Measurements from ENCODE around the gene CFAP73.

CFAP73 gene

GRCh38 chr12:113149361-113150150 lies at the start of gene CFAP73:
CFAP73 (plus strand) TSS chr12:113149724; CDS start chr12:113149858, 134 bp downstream.
- FAIRE-seq (no peak), DNase-seq (ENCODE audit: insufficient read length, low spot score) (peak; percentile 98)
- TF ChIP-seq POLR2A (IDR thresholded peaks at IDR 0.05; ENCODE audit: low read depth, low read length) = no peak

DNA sequence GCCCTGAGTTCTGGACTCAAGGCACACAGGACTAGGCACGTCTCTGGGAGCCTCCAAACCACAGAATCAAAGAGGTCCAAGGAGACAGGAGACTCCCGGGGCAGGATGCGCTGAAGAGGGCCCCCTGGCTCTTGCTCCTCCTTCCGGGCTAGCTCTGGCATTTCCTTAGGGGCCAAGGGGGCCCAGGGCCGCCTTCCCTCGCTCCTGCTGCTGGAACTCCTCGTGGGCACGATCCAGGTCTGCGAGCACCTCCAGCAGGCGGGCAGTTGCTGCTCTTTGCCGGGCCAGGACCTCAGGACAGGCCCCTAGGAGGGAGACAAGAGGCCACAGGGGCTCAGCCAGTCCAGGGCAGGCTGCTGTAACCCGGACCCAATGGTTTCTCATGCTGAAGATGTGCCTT lies 49.8 kb upstream of the CFAP73 start:
- no peak for TF ChIP-seq POLR2A (IDR thresholded peaks at IDR 0.05; ENCODE audit: low read depth, low read length)
- FAIRE-seq = no peak
- no peak for DNase-seq (ENCODE audit: insufficient read length, low spot score)

DNA sequence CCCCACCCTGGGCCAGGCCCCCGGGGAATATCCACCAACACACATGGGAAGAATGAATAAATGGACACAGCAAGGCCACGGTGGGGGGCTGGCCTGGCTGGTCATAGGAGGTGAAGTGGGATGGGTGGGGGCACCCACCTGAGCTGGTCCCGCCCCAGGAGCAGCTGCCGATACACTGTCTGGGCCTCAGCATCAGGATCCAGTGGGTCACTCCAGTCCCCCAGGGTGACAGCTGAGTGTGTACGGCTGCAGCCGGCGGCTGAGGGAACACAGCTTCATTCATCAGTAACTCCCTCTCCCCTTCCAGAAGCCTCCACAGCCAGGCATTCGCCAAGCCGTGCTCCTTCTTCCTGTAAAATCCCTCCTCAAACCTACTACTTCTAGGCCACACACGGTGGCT lies 47.8 kb upstream of the CFAP73 start:
- FAIRE-seq (no peak), DNase-seq (ENCODE audit: insufficient read length, low spot score) (no peak)
- no peak for TF ChIP-seq POLR2A (IDR thresholded peaks at IDR 0.05; ENCODE audit: low read depth, low read length)

- no peak for FAIRE-seq
- no peak for TF ChIP-seq POLR2A (IDR thresholded peaks at IDR 0.05; ENCODE audit: low read depth, low read length)
- DNase-seq (ENCODE audit: insufficient read length, low spot score) = no peak
These were observed 46.7 kb upstream of the CFAP73 start for GRCh38 chr12:113102811-113103210.

DNA sequence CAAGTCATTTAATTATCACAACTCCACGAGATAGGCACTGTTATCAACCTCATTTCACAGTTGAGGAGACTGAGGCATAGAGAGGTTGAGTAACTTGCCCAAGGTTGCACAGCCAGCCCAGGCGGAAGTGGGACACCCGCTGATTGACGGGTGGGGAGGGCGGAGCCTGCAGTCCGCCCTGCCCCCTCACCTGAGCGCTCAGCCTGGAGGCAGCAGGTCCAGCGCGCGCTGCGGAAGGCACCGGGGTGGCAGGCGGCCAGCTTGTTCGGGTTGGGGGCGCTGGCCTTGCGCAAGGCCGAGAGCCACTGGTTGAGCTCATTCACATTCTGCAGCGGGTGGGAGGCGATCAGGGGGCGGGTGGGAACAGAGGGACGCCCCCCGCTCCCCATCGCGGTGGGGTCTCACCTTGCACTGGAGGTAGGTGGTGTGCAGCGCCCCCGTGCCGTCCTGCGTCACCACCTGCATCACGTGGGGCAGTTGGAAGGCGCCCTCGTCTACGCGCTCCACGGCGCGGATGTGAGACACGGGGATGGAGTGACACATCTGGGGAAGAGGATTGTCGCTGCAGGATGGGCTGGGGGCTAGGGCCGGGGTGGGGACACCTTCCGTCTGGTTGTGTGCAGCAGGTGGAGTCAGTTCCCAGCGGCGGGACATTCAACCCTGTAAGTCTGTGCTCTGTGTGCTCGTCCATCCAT lies 45.6 kb upstream of the CFAP73 start:
- DNase-seq (ENCODE audit: insufficient read length, low spot score) (no peak), FAIRE-seq (no peak)
- no peak for TF ChIP-seq POLR2A (IDR thresholded peaks at IDR 0.05; ENCODE audit: low read depth, low read length)

DNA sequence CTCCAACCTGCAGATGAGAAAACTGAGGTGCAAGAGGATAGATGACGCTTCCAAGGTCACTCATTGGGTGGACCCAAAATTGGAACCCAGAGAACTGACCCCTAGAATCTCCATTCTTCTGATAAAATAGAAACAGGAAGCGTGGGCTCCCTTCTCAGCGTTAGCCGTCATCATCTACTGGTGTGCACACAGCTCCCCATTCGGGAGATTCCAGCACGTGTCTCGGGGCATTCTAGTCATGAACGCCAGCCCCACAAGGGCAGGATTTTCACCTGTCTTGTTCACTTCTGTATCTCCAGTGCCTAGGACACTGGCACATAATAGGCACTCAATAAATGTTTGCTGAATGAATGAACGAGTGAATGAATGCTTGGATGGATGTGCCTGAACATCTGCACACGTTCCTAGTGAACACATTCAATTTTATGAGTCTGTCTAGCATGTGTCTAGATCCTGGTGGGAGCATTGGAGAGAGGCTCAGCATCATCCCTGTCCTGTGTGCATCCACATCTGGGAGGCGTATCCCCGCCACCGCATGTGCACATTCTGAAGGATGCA lies 44.5 kb upstream of the CFAP73 start:
- TF ChIP-seq POLR2A (IDR thresholded peaks at IDR 0.05; ENCODE audit: low read depth, low read length) = no peak
- DNase-seq (ENCODE audit: insufficient read length, low spot score) = no peak
- no peak for FAIRE-seq

- FAIRE-seq = no peak
- TF ChIP-seq POLR2A (IDR thresholded peaks at IDR 0.05; ENCODE audit: low read depth, low read length) = no peak
- DNase-seq (ENCODE audit: insufficient read length, low spot score) = no peak
These were observed 43.8 kb upstream of the CFAP73 start for GRCh38 chr12:113105606-113106271.

- DNase-seq (ENCODE audit: insufficient read length, low spot score) = no peak
- no peak for TF ChIP-seq POLR2A (IDR thresholded peaks at IDR 0.05; ENCODE audit: low read depth, low read length)
- FAIRE-seq = no peak
These were observed 43.2 kb upstream of the CFAP73 start for GRCh38 chr12:113106361-113106760.

DNA sequence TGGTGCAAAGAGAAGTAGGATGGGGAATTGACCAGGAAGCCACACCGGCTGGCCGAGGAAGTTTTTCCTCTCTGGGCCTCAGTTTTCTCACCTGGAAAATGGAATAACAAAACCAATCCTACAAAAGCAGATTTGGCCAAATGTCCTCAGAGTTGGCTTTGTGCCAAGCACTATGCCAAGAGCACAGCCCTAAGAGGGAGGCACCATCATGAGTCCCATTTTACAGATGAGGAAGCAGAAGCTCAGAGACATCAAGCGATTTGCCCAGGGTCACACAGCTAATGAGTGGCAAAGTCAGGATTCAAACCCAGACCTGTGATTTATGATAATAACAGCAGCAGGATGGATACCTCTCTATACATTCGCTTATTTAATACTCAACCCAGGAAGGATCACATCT lies 41.2 kb upstream of the CFAP73 start:
- DNase-seq (ENCODE audit: insufficient read length, low spot score) (no peak), FAIRE-seq (no peak)
- TF ChIP-seq POLR2A (IDR thresholded peaks at IDR 0.05; ENCODE audit: low read depth, low read length) = no peak

DNA sequence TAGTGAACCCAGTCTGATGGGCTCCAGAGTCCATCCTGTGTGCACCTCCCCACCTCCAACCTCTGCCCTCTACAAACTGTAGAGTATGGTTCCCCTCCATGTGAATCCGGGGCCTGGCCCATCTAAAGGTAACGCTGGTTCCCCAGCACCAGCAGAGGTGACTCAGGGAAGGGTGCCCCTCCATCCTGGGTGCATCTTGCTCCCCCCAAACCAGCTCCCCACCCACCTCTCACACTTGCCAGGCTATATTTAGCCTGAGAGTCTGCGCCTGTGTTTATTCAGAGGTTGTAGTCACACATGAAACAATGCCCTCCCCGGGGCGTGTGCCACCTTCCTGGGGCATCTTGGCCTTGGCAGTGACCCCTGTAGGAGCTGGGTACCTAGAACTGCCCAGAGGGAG lies 40.2 kb upstream of the CFAP73 start:
- no peak for TF ChIP-seq POLR2A (IDR thresholded peaks at IDR 0.05; ENCODE audit: low read depth, low read length)
- no peak for FAIRE-seq
- no peak for DNase-seq (ENCODE audit: insufficient read length, low spot score)

DNA sequence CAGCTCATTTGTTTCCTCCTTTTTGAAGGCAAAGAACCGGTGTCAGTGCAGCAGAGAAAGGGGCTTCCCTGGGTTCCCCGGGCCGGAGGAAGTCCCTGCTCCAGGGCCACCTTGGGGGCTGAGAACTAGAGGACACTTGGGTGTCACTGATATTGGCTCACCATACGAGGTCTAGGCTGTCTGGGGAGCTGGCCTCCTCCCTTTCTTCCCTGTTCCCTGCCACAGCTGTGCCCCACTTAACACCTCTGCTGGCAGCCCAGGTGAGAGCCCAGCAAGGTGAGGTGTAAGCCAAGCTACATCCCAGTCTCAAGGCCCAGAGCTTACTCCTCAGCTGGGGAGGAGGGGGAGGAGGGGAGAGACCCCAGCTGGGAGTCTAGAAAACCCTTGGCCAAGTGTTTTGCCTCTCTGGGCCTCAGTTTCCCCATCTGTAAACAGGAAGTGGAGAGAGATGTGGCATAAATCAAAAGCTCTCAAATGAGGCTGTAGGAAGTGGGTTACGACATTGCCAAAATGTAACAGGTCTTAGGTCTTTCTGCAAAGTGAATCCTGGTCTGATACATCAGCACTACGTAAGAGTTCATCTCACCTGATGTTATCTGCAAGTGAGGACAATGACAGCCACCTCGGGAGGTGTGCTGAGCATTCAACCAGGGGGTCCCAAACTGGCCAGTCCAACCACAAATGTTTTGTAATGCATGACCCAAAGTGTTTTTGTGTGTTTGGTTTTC lies 39.5 kb upstream of the CFAP73 start:
- no peak for FAIRE-seq
- TF ChIP-seq POLR2A (IDR thresholded peaks at IDR 0.05; ENCODE audit: low read depth, low read length) = no peak

DNA sequence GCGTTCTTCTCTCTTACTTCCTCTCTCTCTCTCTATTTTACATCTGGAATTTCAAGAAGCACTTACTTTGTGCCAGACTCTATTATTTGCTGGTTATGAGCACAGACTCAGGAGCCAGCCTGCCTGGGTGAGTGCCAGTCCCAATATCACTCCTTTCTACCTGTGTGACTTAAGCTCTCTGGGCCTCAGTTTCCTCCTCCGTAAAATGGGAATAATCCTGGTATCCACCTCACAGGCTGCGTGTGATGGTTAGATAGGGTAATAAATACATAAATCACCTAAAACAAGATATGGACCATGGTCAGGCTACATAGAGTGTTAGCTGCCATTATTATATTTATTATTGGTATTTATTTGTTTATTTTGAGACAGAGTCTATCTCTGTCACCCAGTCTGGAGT lies 38.3 kb upstream of the CFAP73 start:
- no peak for TF ChIP-seq POLR2A (IDR thresholded peaks at IDR 0.05; ENCODE audit: low read depth, low read length)
- DNase-seq (ENCODE audit: insufficient read length, low spot score) (no peak), FAIRE-seq (no peak)

More for the DNA sequence above, 39.5 kb upstream of the CFAP73 start:
- DNase-seq (ENCODE audit: insufficient read length, low spot score) = no peak

DNA sequence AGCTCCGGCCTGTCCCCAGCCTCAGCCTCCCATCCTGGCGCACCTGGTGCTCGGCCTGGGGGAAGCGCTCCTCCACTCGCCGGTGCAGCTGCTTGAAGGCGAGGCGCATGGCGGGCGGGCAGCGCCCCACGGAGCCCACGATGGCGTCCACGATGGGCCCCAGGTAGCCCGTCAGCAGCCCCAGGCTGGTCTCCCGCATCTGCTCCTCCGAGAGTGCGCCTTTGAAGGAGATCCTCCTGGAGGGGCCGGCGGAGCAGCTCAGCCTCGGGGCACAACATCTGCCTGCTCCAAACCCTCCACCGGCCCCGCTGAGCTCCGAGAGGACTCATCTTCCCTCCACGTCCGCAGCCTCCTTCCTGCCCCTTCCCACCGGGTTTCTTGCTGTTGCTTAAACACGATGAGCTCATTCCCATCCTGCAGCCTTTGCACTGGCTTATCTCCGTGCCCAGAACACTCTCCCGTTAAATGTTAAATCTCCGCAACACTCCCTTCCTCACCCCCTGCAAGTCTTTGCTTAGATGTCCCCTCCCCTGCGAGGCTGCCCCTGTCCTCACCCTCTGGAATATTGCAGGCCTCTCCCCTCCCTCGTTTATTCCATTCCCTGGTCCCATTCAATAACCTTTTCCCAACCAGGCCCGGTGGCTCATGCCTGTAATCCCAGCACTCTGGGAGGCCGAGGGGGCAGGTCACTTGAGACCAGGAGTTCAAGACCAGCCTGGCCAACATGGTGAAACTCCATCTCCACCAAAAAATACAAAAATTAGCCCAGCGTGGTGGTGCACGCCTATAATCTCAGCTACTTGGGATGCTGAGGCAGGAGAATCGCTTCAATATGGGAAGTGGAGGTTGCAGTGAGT lies 37.3 kb upstream of the CFAP73 start:
- DNase-seq (ENCODE audit: insufficient read length, low spot score) (no peak), FAIRE-seq (no peak)
- no peak for TF ChIP-seq POLR2A (IDR thresholded peaks at IDR 0.05; ENCODE audit: low read depth, low read length)
